Mononuclear cell (primary cell): ENCODE results near the gene RGPD3. TPM values are rescaled to one million over a fixed set of nuclear protein-coding genes. Genes with fewer than 3 reads are reported as not detected.
"Not testable (repeated sequence)": the region's sequence is repeated elsewhere in the genome, so short reads cannot be mapped to it uniquely, and the experiment has no call there.

Experiments used
- H3K27me3 ChIP-seq: 2 replicates; pipeline ENCODE4 v1.6.0; 2011; ENCODE audit warnings: low read length, control low read depth; ENCODE audit not compliant: insufficient read depth
- H3K4me1 ChIP-seq: 2 replicates; pipeline ENCODE4 v1.5.1; 2011; ENCODE audit warnings: mild to moderate bottlenecking, low read length, control low read depth; ENCODE audit not compliant: insufficient read depth
- H3K4me3 ChIP-seq: 2 replicates; pipeline ENCODE4 v1.5.1; 2011; ENCODE audit warnings: mild to moderate bottlenecking, low read length, moderate library complexity
- H3K9me3 ChIP-seq: 2 replicates; pipeline ENCODE4 v1.5.1; 2011; ENCODE audit warnings: low read depth, mild to moderate bottlenecking, control low read depth, low read length
- total RNA-seq: library from RNA; depleted of rRNA; stranded (reverse); fragments of >200 nt; gene quantifications from one replicate; pipeline ENCODE4 v1.2.3, GENCODE V29; 2012

RGPD3 gene
- total RNA-seq, 1 donor, result 1.5 TPM

DNA sequence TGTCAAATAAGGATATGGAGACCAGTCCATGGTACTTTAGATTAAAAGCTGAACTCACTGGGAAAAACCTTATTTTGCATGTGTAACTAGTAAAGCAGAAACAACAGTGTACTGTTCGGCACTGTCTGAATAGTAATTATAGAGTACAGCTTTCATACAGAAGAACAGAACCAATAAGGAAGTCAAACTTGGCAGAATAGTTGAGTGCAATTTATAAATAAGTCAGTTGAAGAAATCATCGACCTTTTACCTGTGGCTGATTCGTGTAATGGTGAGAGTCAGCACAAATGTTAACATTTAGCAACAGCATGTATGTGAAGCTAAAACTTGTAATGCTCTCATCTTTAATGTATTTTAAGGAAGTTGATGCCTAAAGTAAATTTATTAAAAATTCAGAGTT lies 99.0 kb downstream of the RGPD3 start:
- H3K27me3 ChIP-seq, H3K9me3 ChIP-seq, H3K4me3 ChIP-seq, H3K4me1 ChIP-seq: not testable (repeated sequence)

DNA sequence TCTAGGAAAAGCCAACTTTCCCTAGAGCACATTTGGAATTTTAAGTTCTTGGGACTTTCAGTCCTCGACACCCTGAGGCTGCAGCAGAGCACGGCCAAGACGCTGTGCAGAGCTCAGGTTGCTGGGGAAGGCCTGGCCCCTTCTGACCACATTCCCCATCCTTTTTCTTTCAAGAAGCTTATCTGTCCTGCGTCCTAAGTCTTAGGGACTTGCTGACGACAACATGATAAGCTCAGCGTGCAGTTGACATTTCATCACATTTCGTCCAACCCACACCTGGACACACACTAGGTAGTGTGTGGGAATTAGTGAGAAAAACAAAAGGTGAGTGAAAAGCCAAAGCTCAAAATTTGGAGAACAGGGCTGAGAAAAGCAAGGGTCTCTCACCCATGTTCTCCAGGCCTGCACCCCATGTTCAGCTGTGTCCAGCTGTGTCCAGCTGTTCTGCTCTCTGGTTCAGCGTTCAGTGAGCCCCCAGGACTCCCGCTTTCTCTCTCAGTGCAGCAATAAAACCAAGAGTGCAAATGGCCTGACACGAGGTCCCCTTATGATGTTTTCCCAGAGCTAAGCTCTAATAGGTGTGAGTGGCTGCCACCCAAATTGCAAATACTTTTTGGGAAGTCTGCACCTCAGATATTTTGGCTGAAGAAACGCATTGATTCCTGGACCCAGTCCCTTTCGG lies 101.9 kb downstream of the RGPD3 start:
- no peaks in the 10 kb centered on the region for H3K27me3 ChIP-seq
- H3K4me1 ChIP-seq, result no peaks in the 10 kb centered on the region
- H3K9me3 ChIP-seq, result no peaks in the 10 kb centered on the region

DNA sequence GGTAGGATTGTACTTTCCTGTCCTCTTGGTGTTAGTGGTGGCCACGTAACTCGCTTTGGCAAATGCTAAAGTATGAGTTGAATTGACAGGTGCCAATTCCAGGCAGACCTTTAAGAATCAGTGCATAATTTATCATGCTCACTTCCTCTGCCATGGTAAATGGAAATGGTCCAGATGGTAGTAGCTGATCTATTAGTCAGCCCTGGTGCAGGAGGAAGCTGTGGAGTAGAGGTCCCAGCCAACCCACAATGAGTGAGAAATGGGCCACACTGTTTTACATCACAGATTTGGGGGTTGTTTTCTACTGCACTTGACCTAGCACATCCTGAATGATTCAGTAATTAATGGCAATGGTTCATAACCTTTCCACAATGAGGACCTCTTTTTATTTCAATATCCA lies 104.4 kb downstream of the RGPD3 start:
- no peak overlapping the region for H3K4me3 ChIP-seq
- H3K4me1 ChIP-seq, result no peaks in the 10 kb centered on the region
- no peaks in the 10 kb centered on the region for H3K27me3 ChIP-seq
- no peaks in the 10 kb centered on the region for H3K9me3 ChIP-seq

More for the DNA sequence above, 101.9 kb downstream of the RGPD3 start:
- H3K4me3 ChIP-seq, result no peak overlapping the region

DNA sequence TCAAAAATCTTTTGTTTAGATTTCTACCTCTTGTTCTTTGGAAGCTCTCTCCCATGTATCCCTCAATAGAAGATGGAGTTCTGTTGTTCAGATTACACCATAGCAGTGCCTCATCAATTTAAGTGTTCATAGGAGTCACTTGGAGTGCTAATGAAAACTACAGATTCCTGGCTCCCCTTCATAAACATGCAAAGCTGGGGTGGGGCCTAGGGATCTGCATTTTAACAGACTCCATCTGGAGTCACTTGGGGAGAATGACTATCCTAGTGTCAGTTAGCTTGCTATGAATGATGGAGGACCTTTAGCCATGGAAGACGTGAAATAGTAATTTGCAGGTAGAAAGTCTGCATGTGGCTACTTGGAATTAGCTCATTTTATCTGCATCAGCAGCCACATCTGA lies 105.4 kb downstream of the RGPD3 start:
- Histone ChIP-seq H3K9me3 (no peaks in the 10 kb centered on the region), H3K27me3 (no peaks in the 10 kb centered on the region), H3K4me1 (no peaks in the 10 kb centered on the region), H3K4me3 (no peak overlapping the region)

DNA sequence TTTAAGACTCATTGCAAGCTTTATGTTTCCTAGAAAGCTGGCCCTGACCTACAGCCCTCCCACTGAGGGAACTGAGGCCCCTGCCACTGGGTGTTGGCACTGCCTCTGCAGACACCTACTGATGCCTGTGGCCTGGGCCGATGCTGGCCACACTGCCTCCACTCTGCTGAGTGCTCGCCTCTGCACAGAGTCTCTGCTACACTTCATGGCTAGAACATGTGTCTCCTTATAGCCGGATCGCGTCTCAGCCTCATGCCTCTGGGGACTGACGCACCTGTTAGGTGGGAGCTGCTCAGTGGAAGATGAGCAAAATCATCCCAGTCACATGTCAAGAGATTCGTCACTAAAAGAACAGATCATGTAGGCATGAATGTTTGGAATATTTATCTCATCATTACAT lies 108.7 kb downstream of the RGPD3 start:
- H3K9me3 ChIP-seq, result no peaks in the 10 kb centered on the region
- no peaks in the 10 kb centered on the region for H3K27me3 ChIP-seq
- no peaks in the 10 kb centered on the region for H3K4me1 ChIP-seq
- H3K4me3 ChIP-seq, result no peak overlapping the region

DNA sequence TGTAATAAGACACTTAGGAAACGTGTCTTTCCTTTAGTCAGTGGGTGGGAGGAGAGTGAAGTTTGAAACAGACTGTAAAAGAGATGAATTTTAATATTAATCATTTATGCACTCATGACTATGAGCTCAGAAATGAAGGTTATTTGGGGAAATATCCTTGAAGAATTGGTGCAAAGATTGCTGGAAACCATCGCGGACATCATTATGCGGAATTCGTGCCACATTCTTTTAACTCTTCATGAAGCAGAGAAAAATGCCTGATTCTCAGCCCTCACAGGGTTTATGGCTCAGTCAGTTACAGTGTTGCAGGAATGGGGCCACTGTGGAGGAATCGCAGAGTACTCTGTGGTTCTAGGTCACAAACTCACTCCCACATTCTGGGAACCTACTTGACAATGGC lies 109.7 kb downstream of the RGPD3 start:
- H3K9me3 ChIP-seq, result no peaks in the 10 kb centered on the region
- H3K4me3 ChIP-seq, result no peak overlapping the region
- H3K4me1 ChIP-seq, result peaks cover 5% of the 10 kb centered on the region
- no peaks in the 10 kb centered on the region for H3K27me3 ChIP-seq

DNA sequence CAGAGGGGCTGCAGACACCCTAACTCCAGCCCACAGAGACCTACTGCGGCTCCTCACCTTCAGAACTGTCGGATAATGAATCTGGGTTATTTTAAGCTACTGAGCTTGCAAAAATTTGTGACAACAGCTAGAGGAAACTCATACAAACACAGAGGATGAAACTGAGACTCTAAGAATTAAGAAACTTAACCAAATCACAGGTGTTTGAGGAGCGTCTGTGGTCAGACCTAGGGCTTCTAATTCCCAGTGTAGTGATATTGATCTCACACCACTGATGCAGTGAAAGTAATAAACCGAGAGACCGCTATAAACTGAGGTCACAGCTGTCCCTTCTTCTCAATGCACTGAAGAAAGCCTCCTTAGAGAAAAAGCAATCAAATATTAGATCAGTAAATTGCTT lies 110.1 kb downstream of the RGPD3 start:
- Histone ChIP-seq H3K4me3 (no peak overlapping the region), H3K4me1 (peaks cover 5% of the 10 kb centered on the region), H3K9me3 (no peaks in the 10 kb centered on the region), H3K27me3 (no peaks in the 10 kb centered on the region)

DNA sequence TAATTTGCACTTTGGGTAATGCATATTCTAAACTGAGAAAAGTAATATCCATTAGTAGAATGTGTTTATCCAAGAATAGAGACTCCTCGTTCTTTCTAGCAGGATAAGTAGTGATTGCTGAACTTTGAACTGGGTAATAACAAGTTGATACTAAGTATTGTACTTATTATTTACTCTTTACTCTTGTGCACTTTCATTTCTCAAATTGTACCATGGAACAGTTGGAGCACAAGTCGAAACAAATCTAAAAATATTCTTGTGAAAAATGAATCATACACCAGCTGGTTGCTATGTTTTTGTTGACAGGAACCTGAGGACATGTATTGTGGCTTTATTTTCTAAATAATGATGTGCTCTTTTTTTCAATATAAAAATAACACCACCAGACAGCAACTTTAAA lies 111.9 kb downstream of the RGPD3 start:
- Histone ChIP-seq H3K4me3 (no peak overlapping the region), H3K4me1 (peaks cover 5% of the 10 kb centered on the region), H3K27me3 (no peaks in the 10 kb centered on the region), H3K9me3 (no peaks in the 10 kb centered on the region)

DNA sequence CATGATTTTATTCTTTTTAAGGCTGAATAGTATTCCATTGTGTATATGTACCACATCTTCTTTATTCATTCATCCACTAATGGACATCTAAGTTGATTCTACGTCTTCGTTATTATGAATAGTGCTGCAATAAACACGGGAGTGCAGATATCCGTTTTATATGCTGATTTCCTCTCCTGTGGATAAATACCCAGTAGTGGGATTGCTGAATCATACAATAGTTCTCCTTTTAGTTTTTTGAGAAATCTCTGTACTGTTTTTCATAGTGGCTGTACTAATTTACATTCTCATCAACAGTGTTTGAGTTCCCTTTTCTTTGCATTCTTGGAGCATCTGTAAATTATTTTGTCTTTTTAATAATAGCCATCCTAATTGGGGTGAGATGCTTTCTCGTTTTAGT lies 114.5 kb downstream of the RGPD3 start:
- Histone ChIP-seq H3K27me3 (no peaks in the 10 kb centered on the region), H3K9me3 (no peaks in the 10 kb centered on the region), H3K4me1 (peaks cover 5% of the 10 kb centered on the region), H3K4me3 (no peak overlapping the region)

DNA sequence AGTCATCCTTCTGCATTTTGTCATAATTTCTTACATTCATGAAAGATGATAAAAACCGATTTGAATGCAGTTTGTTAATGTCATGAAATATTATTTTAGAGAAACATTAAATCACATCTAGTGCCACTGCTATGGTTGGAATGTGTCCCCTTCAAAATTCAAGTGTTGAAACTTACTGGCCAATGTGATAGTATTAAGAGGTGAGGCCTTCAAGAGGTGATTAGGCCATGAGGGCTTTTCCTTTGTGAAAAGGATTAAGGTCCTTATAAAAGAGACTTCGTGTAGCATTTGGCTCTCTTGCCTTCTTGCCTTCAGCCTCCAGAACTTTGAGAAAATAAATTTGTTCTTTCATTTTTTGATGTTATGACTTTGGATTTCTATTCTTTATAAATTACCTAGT lies 117.2 kb downstream of the RGPD3 start:
- H3K4me1 ChIP-seq, result peaks cover 5% of the 10 kb centered on the region
- no peaks in the 10 kb centered on the region for H3K27me3 ChIP-seq
- H3K9me3 ChIP-seq, result no peaks in the 10 kb centered on the region
- no peak overlapping the region for H3K4me3 ChIP-seq

DNA sequence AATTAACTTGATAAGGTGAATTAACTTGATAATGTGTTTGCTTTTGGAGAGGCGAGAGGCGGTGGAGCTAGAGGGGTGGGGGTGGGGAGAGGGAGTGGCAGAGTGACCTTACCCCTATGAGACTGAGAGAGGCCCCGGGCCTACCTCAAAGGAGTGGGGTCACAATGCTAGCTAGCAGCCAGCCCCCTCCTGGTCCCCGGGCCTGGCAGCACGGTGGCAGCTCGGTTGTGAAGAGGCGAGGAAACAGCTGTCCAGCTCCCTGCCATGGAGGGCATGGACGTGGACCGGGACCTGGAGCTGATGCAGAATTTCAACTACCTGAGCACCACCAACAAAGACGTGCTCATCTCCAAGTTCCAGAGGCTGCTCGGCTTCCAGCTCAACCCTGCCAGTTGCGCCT lies 123.9 kb downstream of the RGPD3 start:
- Histone ChIP-seq H3K27me3 (no peaks in the 10 kb centered on the region), H3K4me3 (no peak overlapping the region), H3K9me3 (no peaks in the 10 kb centered on the region), H3K4me1 (no peaks in the 10 kb centered on the region)

DNA sequence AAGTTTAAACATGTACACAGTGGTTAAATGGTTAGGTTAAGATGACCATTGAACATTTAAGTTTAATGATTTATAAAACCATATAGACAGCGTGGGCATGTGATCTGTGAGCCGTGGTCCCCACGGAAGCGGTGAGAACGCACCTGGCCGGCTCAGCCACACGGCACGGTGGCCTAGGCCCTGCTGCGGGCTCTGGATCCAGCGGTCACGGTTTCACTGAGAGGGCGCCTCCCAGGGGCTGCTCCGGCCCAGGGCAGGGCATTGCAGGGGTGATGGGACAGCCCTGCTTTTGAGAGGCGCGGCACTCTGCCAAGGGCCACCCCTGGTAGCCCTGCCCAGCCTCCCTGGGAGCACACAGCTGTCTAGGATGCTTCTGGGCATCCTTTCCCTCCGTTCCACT lies 124.9 kb downstream of the RGPD3 start:
- Histone ChIP-seq H3K4me3 (no peak overlapping the region), H3K27me3 (no peaks in the 10 kb centered on the region), H3K9me3 (no peaks in the 10 kb centered on the region), H3K4me1 (no peaks in the 10 kb centered on the region)

DNA sequence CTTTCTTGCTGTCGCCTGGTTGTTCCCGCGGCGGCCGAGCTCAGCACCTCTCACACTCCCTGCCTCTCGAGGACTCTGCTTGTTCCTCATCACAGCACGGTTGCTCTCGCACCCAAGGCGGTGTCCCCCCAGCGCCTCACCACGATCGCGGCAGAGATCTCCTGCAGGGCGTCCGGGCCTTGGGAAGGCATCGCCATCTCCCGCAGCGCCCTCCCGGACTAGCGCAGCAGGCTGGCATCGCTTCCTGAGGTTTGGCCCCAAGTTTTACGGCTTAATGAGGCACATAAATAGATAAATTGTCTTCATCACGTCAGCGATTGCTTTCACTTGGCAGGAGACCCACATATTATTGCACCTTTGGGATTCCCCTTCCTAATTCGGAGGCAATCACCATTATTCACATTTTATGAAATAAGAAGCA lies 125.4 kb downstream of the RGPD3 start:
- H3K4me3 ChIP-seq, result no peak overlapping the region
- H3K4me1 ChIP-seq, result no peaks in the 10 kb centered on the region
- H3K27me3 ChIP-seq, result no peaks in the 10 kb centered on the region
- no peaks in the 10 kb centered on the region for H3K9me3 ChIP-seq

DNA sequence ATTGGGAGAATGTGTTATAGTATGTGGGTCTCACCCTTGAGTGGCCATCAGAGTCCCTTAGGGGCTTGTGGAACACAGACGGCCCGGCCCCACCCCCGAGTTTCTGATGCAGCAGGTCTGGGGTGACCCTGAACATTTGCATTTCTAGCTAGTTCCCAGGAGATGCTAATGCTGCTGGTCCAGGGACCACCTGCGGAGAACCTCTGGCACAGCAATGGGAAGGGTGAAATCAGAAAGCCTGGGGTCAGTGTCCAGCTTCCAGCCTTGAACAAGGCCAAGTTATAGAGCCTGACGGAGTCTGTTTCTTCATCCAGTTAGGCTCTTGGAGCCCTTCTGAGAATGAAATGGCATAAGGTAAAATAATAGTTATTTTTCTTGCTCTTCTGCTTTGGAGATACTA lies 126.5 kb downstream of the RGPD3 start:
- Histone ChIP-seq H3K4me1 (no peaks in the 10 kb centered on the region), H3K27me3 (no peaks in the 10 kb centered on the region), H3K9me3 (no peaks in the 10 kb centered on the region), H3K4me3 (no peak overlapping the region)
